SK-N-SH (cell line): ENCODE data around the gene DDT. TPM values are rescaled to one million over a fixed set of nuclear protein-coding genes. Genes with fewer than 3 reads are reported as not detected.
"Not testable (repeated sequence)": the region's sequence is repeated elsewhere in the genome, so short reads cannot be mapped to it uniquely, and the experiment has no call there.

ENCODE experiments used
- CTCF ChIA-PET: fragments of 300-600, 350-600 bp; formaldehyde crosslinking; extraction: SDS; loops from one replicate; lab custom pipeline; 2021; lab: Yijun Ruan, JAX
- POLR2A ChIA-PET: fragments of 350-600 bp; sonication (Branson Sonifier 250); formaldehyde crosslinking; extraction: SDS; loops from one replicate; lab custom pipeline; 2020; ENCODE audit warnings: antibody characterized with exemption, inconsistent platforms; lab: Yijun Ruan, JAX
- DNase-seq: peaks from one replicate; pipeline ENCODE4 v3.0.0; 2012
- H2AFZ ChIP-seq: fragments of 200-600 bp; sonication (generic); 2 replicates; pipeline ENCODE4 v1.8.1; 2016; ENCODE audit warnings: antibody characterized with exemption, mild to moderate bottlenecking, low read depth
- H3F3A ChIP-seq: fragments of 200-600 bp; sonication (generic); replicated peaks from 2 replicates; pipeline ENCODE3; 2016; ENCODE audit warnings: antibody characterized with exemption, mild to moderate bottlenecking; ENCODE audit not compliant: insufficient read depth
- H3K27ac ChIP-seq, 2 experiments: fragments of 200-500 bp in 1 of 2; fragments of 200-600 bp in 1 of 2; sonication (Bioruptor generic) in 1 of 2; sonication (generic), shearing (Covaris generic) in 1 of 2; 2 replicates each; pipeline versions ENCODE4 v1.5.1 to v1.6.1; 2014 to 2016; ENCODE audit warnings: low read depth in 2 of 2, inconsistent platforms in 1 of 2, low read length in 1 of 2, mild to moderate bottlenecking in 1 of 2, mixed read lengths in 1 of 2
- H3K27me3 ChIP-seq: fragments of 200-600 bp; sonication (generic), shearing (Covaris generic); 2 replicates; pipeline ENCODE4 v1.6.1; 2016; ENCODE audit warnings: mixed run types; ENCODE audit not compliant: insufficient read depth
- H3K36me3 ChIP-seq, 2 experiments: fragments of 200-500 bp in 1 of 2; fragments of 200-600 bp in 1 of 2; sonication (Bioruptor generic) in 1 of 2; sonication (generic) in 1 of 2; replicated peaks in 1 of 2; 2 replicates each; pipeline versions ENCODE3 to v1.5.1; 2014 to 2016; ENCODE audit warnings: low read length in 1 of 2, mild to moderate bottlenecking in 1 of 2; ENCODE audit not compliant: insufficient read depth in 2 of 2, control insufficient read depth in 1 of 2
- H3K4me1 ChIP-seq, 2 experiments: fragments of 200-500 bp in 1 of 2; fragments of 200-600 bp in 1 of 2; sonication (Bioruptor generic) in 1 of 2; sonication (generic), shearing (Covaris generic) in 1 of 2; 2 replicates each; pipeline versions ENCODE4 v1.5.1 to v1.6.1; 2014 to 2016; ENCODE audit warnings: low read depth in 1 of 2, low read length in 1 of 2, mixed run types in 1 of 2; ENCODE audit not compliant: insufficient read depth in 2 of 2, control insufficient read depth in 1 of 2
- H3K4me2 ChIP-seq: fragments of 200-600 bp; sonication (generic), shearing (Covaris generic); 2 replicates; pipeline ENCODE4 v1.6.1; 2017; ENCODE audit warnings: mixed run types
- H3K4me3 ChIP-seq, 2 experiments: fragments of 200-500 bp in 1 of 2; fragments of 200-600 bp in 1 of 2; sonication (Bioruptor generic) in 1 of 2; sonication (generic), shearing (Covaris generic) in 1 of 2; 2 replicates each; pipeline versions ENCODE4 v1.5.1 to v1.8.1; 2014 to 2016; ENCODE audit warnings: low read depth in 2 of 2, inconsistent platforms in 1 of 2, low read length in 1 of 2, mild to moderate bottlenecking in 1 of 2, mixed read lengths in 1 of 2, moderate library complexity in 1 of 2
- H3K79me2 ChIP-seq: fragments of 200-600 bp; sonication (generic); 2 replicates; pipeline ENCODE4 v1.8.1; 2017; ENCODE audit warnings: mild to moderate bottlenecking; ENCODE audit not compliant: insufficient read depth
- H3K9ac ChIP-seq: fragments of 200-600 bp; sonication (generic); 2 replicates; pipeline ENCODE4 v1.6.1; 2017; ENCODE audit warnings: mixed run types
- H3K9me2 ChIP-seq: fragments of 200-600 bp; sonication (generic); 2 replicates; pipeline ENCODE4 v1.6.1; 2017; ENCODE audit warnings: mixed run types
- H3K9me3 ChIP-seq: fragments of 200-600 bp; sonication (generic); 2 replicates; pipeline ENCODE4 v1.6.1; 2017; ENCODE audit warnings: mixed run types, mild to moderate bottlenecking, moderate library complexity
- H4K20me1 ChIP-seq: fragments of 200-600 bp; sonication (generic); 2 replicates; pipeline ENCODE4 v1.6.1; 2017; ENCODE audit warnings: mild to moderate bottlenecking, mixed run types; ENCODE audit not compliant: insufficient read depth
- FOSL2 ChIP-seq: IDR thresholded peaks from 2 replicates; pipeline ENCODE4 v1.4.0; 2012; ENCODE audit warnings: low read depth, mild to moderate bottlenecking, moderate library complexity, borderline replicate concordance
- IRF3 ChIP-seq: fragments of 150-350 bp; IDR thresholded peaks from 2 replicates; pipeline ENCODE4 v1.6.1; 2016; ENCODE audit warnings: mild to moderate bottlenecking, low read depth, low read length
- JUND ChIP-seq: IDR thresholded peaks from 2 replicates; pipeline ENCODE4 v1.4.0; 2012
- MEF2A ChIP-seq: IDR thresholded peaks from 2 replicates; pipeline ENCODE4 v1.4.0; 2012; ENCODE audit warnings: low read depth, borderline replicate concordance
- NFIC ChIP-seq: IDR thresholded peaks from 2 replicates; pipeline ENCODE4 v1.4.0; 2012; ENCODE audit warnings: borderline replicate concordance
- RFX5 ChIP-seq: IDR thresholded peaks from 2 replicates; pipeline ENCODE4 v1.6.1; 2012; ENCODE audit warnings: mild to moderate bottlenecking, improper control_type of control experiment, low read length
- SIN3A ChIP-seq: IDR thresholded peaks from 2 replicates; pipeline ENCODE4 v1.6.1; 2012; ENCODE audit warnings: low read depth, mild to moderate bottlenecking, low read length, moderate library complexity, borderline replicate concordance
- TAF1 ChIP-seq: IDR thresholded peaks from 2 replicates; pipeline ENCODE4 v1.6.1; 2012; ENCODE audit warnings: low read depth, mild to moderate bottlenecking, low read length, moderate library complexity, borderline replicate concordance
- USF1 ChIP-seq: IDR thresholded peaks from 2 replicates; pipeline ENCODE4 v1.4.0; 2012; ENCODE audit warnings: low read depth, borderline replicate concordance
- WGBS: methylation state at CpG from one replicate; pipeline ENCODE4 v1.1.6; 2017; ENCODE audit warnings: low lambda C conversion rate; 5-methylcytosine and 5-hydroxymethylcytosine counted together
- polyA plus RNA-seq, 3 experiments: library from polyadenylated mRNA; depleted of rRNA; stranded (reverse); fragments of >200 nt; gene quantifications; 2 replicates each; pipeline ENCODE4 v1.2.3, GENCODE V29; 2012

Gene DDT
- polyA plus RNA-seq, 1 of the 3 experiments (the other 2 are of a cell fraction): 198 TPM

GRCh38 chr22:23969071-23969470 is 5.2 kb downstream of the DDT start:
- Histone ChIP-seq H3K4me2 (no peak overlapping the region), H3K9ac (no peak overlapping the region), H3F3A (peaks cover 5% of the 10 kb centered on the region), H3K9me3 (no peaks in the 10 kb centered on the region), H3K27ac (no peak overlapping the region), H3K9me2 (no peaks in the 10 kb centered on the region), H3K27me3 (no peaks in the 10 kb centered on the region), H3K4me3 (no peak overlapping the region), H4K20me1 (no peaks in the 10 kb centered on the region), H3K36me3 (peaks cover 16 to 20% of the 10 kb centered on the region in 2 experiments), H2AFZ (no peak overlapping the region), H3K4me1 (no peaks in the 10 kb centered on the region; a peak in 1 of 4 replicates), H3K79me2 (peaks cover 28% of the 10 kb centered on the region; the same call in 1 of the 2 replicates)
- TF ChIP-seq SIN3A: no peak
- TF ChIP-seq RFX5: no peak
- TF ChIP-seq USF1: no peak
- no peak for TF ChIP-seq JUND
- TF ChIP-seq NFIC: no peak
- TF ChIP-seq MEF2A: no peak
- no peak for TF ChIP-seq FOSL2
- TF ChIP-seq IRF3: no peak
- TF ChIP-seq TAF1: no peak
- ChIA-PET CTCF (no interaction called here), POLR2A (no interaction called here)
- DNase-seq: no peak
- WGBS: 88% methylated on average over 3 of the region's 3 CpGs

GRCh38 chr22:23966568-23966967 is 7.7 kb downstream of the DDT start, which contains the start of gene DDTL:
Gene DDTL, plus strand, starts transcription at chr22:23966888. Its CDS starts 27 bp downstream, at chr22:23966915.
- no CpG with 5 or more reads among the region's 30 CpGs for WGBS
- CTCF ChIA-PET, POLR2A ChIA-PET, H4K20me1 ChIP-seq, H3K27ac ChIP-seq, H3K4me2 ChIP-seq, H3K27me3 ChIP-seq, H3K9me3 ChIP-seq, H3F3A ChIP-seq, H3K9me2 ChIP-seq, H3K9ac ChIP-seq, H2AFZ ChIP-seq, DNase-seq, H3K4me3 ChIP-seq, H3K4me1 ChIP-seq: not testable (repeated sequence)
- peaks cover 23% of the 10 kb centered on the region; the same call in 1 of the 2 replicates for H3K79me2 ChIP-seq
- H3K36me3 ChIP-seq: peaks cover 16 to 20% of the 10 kb centered on the region in 2 experiments

GRCh38 chr22:23966094-23966493 is 8.1 kb downstream of the DDT start:
- H3K9ac ChIP-seq, H2AFZ ChIP-seq, CTCF ChIA-PET, H3K4me1 ChIP-seq, POLR2A ChIA-PET, H3K4me3 ChIP-seq, H3K9me3 ChIP-seq, H3K9me2 ChIP-seq, H4K20me1 ChIP-seq, DNase-seq, H3K27me3 ChIP-seq, H3F3A ChIP-seq, H3K27ac ChIP-seq, H3K4me2 ChIP-seq: not testable (repeated sequence)
- Histone ChIP-seq H3K79me2 (peaks cover 18% of the 10 kb centered on the region; the same call in 1 of the 2 replicates), H3K36me3 (peaks cover 12 to 15% of the 10 kb centered on the region in 2 experiments)
- WGBS: 8% methylated on average over 4 of the region's 18 CpGs

- WGBS: no CpG with 5 or more reads among the region's 43 CpGs
- POLR2A ChIA-PET: not testable (repeated sequence)
Observed at GRCh38 chr22:23961084-23961771, 13.0 kb downstream of the DDT start, which contains the start of gene GSTT2B. Gene GSTT2B, minus strand, starts transcription at chr22:23961195. Its CDS starts 64 bp downstream, at chr22:23961131.

More at GRCh38 chr22:23961084-23961771, 13.0 kb downstream of the DDT start, which contains the start of gene GSTT2B:
- H3K79me2 ChIP-seq, H3F3A ChIP-seq, H2AFZ ChIP-seq, H4K20me1 ChIP-seq, H3K27ac ChIP-seq, CTCF ChIA-PET, H3K9me3 ChIP-seq, H3K27me3 ChIP-seq, H3K9me2 ChIP-seq, DNase-seq, H3K9ac ChIP-seq, H3K36me3 ChIP-seq, H3K4me1 ChIP-seq: not testable (repeated sequence)
- Histone ChIP-seq H3K4me2 (peak within 1 kb of the TSS; percentile 62; the same call in 1 of the 2 replicates), H3K4me3 (peak within 1 kb of the TSS in 1 of 2 experiments; percentile 36; a peak in 2 of 4 replicates)
